HEK293T (cell line): ENCODE measurements around the gene SH3GL2.

Experiments
- BHLHE40 ChIP-seq: fragments of 450-650 bp; IDR thresholded peaks from 2 replicates; pipeline ENCODE4 v1.6.1; 2016; ENCODE audit warnings: mild to moderate bottlenecking, moderate library complexity, borderline replicate concordance
- ELF4 ChIP-seq: fragments of 450-650 bp; IDR thresholded peaks from 2 replicates; pipeline ENCODE4 v1.6.1; 2017; ENCODE audit warnings: antibody characterized with exemption
- FOXA1 ChIP-seq: fragments of 450-650 bp; IDR thresholded peaks from 2 replicates; pipeline ENCODE4 v1.6.1; 2016; ENCODE audit warnings: mild to moderate bottlenecking
- LEF1 ChIP-seq: fragments of 450-650 bp; IDR thresholded peaks from 2 replicates; pipeline ENCODE4 v1.6.1; 2017; ENCODE audit warnings: mild to moderate bottlenecking, borderline replicate concordance
- NFRKB ChIP-seq: fragments of 450-650 bp; IDR thresholded peaks from 2 replicates; pipeline ENCODE4 v1.6.1; 2016; ENCODE audit warnings: mild to moderate bottlenecking, moderate library complexity
- PKNOX1 ChIP-seq: fragments of 450-650 bp; IDR thresholded peaks from 2 replicates; pipeline ENCODE4 v1.6.1; 2016
- SP1 ChIP-seq: fragments of 450-650 bp; IDR thresholded peaks from 2 replicates; pipeline ENCODE4 v1.6.1; 2017
- TARDBP ChIP-seq: fragments of 450-650 bp; IDR thresholded peaks from 2 replicates; pipeline ENCODE4 v1.6.1; 2016

GRCh38 chr9:17719053-17719452 is 140.2 kb downstream of the SH3GL2 start:
- TF ChIP-seq FOXA1 (no peak), BHLHE40 (no peak), TARDBP (no peak), PKNOX1 (no peak), ELF4 (no peak), SP1 (no peak), NFRKB (no peak), LEF1 (no peak)
